Dermis blood vessel endothelial cell (primary cell): ENCODE measurements around the gene PEX1. TPM values are rescaled to one million over a fixed set of nuclear protein-coding genes. Genes with fewer than 3 reads are reported as not detected.
"Not testable (repeated sequence)": the region's sequence is repeated elsewhere in the genome, so short reads cannot be mapped to it uniquely, and the experiment has no call there.

ENCODE experiments used
- DNase-seq: peaks from one replicate; pipeline ENCODE4 v3.0.0; 2010
- total RNA-seq: library from RNA; depleted of rRNA; stranded (reverse); fragments of >200 nt; gene quantifications from 2 replicates; pipeline ENCODE4 v1.2.3, GENCODE V29; 2014

Gene PEX1
- 14.3 and 14.8 TPM in 2 replicates for total RNA-seq

DNA sequence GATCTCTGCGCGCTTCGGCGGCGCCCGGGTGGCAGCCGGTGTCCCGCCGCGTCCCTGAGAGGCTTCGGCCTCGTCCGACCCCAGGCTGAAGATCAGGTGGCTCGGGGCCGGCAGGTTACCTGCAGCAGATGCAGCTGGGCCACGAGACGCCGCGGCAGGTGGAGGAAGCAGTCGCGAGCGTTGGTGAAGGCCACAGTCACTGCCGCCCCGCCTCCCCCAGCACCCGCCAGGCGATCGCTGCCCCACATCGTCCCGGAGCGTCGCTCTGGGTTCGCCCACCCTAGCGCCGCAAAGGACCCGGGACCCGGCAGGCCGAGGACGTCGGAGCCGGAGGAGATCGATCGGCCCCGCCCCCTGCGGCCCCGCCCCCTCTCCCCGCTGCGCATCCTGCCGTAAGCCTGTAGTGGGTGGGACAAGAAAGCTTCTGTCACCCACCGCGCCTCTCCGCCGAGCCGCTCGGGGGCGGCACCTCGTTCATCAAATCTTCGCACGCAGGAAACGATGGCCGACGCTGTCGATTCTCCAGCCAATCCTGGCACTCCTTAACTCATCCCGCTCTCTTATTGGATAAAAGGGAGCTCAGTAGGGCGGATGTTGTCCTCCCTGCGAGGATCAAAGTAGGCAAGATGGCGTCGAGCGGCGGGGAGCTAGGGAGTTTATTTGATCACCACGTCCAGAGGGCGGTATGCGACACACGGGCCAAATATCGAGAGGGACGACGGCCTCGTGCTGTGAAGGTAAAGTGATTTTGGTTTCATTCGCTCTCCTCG, at the start of gene PEX1, which contains the start of gene RBM48:
PEX1 (minus strand) TSS at position 333 of the 770 bp plus-strand sequence; CDS start at position 248, 85 bp downstream.
RBM48 (plus strand) TSS at position 608 of the 770 bp plus-strand sequence; CDS start at position 627, 19 bp downstream.
- DNase-seq, result peak; percentile 100

- no peak for DNase-seq
Observed at GRCh38 chr7:92576296-92576695, 48.0 kb upstream of the PEX1 start.

DNA sequence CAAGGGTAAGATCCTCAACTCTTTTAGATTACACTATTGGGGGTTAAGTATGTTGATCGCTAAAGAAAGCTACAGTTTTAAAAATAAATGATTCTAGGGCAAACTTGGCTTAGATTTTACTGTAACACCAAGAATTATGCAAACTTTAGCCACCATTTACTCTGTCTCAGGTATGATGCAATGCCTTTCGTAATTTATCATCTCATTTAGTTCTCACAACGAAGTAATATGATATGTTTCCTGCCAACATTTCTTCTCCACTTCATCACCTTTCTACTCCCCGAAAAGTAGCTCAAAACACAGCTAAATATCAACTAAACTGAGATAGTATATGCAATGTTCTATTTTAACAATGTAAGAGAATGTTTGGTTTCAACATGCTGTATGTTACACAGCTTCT, 40.8 kb upstream of the PEX1 start:
- no peak for DNase-seq

- peak; percentile 38 for DNase-seq
Observed at GRCh38 chr7:92567460-92567859, 39.1 kb upstream of the PEX1 start.

DNA sequence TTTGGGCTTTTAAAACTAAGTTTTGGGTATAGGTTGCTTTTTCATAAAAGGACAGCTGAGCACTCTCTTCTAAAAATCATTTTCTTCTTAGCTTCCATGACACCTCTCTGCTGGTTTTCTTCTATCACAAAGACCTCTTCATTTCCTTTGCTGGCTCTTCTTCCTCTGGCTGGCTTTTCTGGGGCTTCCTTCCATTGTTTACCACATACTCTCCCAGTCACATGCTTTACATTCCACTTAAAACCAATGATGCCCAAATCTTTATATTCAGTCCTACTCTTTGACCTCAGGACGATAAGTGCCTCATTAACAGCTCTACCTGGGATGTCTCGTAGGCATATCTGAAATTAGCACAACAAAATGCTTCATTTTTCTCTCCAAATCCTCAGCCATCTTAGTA, 35.0 kb upstream of the PEX1 start:
- DNase-seq, result peak; percentile 44

DNA sequence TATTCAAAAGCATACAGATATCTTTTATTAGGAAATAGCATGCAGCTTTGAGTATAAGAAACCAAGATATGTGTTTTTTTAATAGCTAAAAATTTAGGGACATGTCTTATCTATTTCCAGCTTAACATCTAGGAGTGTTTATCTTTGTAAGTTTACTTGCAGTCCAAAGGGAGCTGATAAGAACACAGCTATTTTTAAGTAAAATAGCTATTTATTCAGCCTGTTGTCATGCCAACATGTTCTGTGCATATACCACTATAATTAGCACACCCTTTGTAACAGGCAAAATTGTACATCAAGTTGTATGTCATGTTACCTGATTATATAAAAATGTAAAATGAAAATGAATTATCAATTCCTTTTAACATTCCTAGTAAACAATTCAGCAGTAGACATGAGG, 32.3 kb upstream of the PEX1 start:
- no peak for DNase-seq

DNA sequence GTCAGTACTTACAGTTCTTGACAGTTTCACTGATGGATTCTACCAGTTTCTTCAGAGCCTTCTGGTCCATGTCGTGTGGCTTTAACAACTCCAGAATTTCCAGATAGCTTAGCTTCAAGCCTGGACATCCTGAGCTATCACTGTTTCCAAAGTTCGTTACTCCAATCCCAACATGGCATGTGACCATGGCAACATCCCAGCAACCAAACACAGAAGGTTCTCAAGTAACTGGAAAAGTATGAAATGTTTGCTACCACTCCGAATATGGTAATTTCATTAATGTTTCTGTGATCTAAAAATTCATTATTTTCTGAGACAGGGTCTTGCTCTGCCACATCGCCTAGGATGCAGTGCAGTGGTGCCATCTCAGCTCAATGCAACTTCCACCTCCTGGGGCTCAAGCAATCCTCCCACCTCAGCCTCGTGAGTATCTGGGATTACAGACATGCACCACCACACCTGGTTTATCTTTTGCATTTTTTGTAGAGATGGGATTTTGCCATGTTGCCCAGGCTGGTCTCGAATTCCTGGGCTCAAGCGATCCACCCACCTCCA, 29.6 kb upstream of the PEX1 start:
- DNase-seq, result no peak

- DNase-seq, result no peak
Observed at GRCh38 chr7:92557249-92557648, 28.9 kb upstream of the PEX1 start.

- peak; percentile 42 for DNase-seq
Observed at GRCh38 chr7:92550194-92550593, 21.9 kb upstream of the PEX1 start.

GRCh38 chr7:92547579-92547978, 19.3 kb upstream of the PEX1 start:
- DNase-seq, result no peak

DNA sequence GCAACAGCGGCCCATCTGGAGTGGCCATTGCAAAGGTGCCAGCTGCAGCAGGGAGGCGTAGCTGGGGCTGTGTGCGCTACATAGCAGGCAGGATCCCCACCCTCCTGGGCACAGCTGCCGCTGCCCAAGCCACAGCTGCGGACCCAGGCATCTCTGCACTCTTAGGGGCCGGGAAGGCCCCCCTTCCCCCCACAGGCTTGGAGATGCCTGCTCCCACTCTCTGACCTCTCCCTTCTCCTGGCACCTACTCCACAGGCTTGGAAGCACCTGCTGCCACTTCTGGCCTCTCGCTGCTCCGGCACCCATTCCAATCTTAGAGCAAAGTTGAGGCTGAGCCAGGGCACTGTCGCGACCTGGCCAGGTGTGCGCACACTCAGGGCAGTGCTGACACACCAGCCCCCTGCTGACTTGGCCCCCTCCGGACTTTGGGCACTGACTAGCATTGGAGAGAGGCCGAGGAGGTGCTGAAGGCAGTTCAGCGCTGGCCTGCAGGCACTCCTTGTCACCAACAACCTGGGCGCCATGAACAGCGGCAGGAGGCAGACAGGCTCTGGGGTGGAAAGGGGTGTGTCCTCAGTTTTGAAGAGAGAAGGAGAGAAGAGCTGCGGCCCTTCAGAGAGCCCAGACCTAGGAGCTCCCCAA, 18.7 kb upstream of the PEX1 start:
- no peak for DNase-seq

DNA sequence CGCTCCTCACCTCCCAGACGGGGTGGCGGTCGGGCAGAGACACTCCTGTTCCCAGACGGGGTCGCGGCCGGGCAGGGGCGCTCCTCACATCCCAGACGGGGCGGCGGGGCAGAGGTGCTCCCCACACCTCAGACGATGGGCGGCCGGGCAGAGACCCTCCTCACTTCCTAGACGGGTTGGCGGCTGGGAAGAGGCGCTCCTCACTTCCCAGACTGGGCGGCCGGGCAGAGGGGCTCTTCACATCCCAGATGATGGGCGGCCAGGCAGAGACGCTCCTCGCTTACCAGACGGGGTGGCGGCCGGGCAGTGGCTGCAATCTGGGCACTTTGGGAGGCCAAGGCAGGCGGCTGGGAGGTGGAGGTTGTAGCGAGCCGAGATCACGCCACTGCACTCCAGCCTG, 16.8 kb upstream of the PEX1 start:
- DNase-seq, result not testable (repeated sequence)

GRCh38 chr7:92543542-92543941, 15.2 kb upstream of the PEX1 start:
- DNase-seq, result not testable (repeated sequence)

DNA sequence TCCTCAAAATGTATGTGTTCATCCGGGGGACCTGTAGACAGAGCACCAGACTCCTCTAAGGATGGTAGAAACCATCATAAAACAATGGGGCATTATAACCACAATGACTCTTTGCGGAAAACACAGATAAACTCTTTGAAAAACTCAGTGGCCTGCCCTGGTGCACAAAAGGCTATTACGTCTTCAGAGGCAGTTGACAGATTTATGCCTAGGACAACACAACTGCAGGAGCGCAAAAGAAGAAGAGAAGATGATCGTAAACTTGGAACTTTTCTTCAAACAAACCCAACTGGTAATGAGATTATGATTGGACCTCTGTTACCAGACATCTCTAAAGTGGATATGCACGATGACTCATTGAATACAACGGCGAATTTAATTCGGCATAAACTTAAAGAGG, 6.3 kb upstream of the PEX1 start:
- DNase-seq, result no peak

- DNase-seq, result no peak
Observed at GRCh38 chr7:92528958-92529264, 591 bp upstream of the PEX1 start.

GRCh38 chr7:92527300-92528187, 776 bp downstream of the PEX1 start:
- peak; percentile 74 for DNase-seq

- DNase-seq, result no peak
Observed at GRCh38 chr7:92523110-92523509, 5.2 kb downstream of the PEX1 start.

- DNase-seq, result no peak
Observed at GRCh38 chr7:92520024-92520423, 8.3 kb downstream of the PEX1 start.

- no peak for DNase-seq
Observed at GRCh38 chr7:92517631-92518030, 10.7 kb downstream of the PEX1 start.

GRCh38 chr7:92513167-92513902, 15.0 kb downstream of the PEX1 start:
- DNase-seq, result no peak

DNA sequence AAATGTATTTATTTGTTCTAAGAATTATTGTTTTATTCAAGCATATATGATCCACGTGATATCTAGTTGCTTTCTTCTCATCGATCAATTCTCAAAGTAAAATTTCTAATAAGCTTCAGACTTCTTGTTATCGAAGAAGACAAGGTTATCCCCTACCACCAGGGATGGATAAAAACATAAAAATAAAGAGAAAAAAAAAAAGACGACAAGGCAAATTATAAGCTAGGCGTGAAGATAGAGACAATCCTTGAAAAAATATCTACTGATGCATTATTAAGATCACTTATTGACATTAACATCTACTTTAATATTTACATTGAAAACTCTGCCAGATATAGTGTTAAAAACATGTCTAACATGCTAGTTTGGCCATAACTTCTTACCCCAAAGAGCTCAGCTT, 19.4 kb downstream of the PEX1 start:
- DNase-seq, result no peak

GRCh38 chr7:92506363-92506762, 22.0 kb downstream of the PEX1 start:
- no peak for DNase-seq
